ENCODE results near the gene ACTL6B.

Gene ACTL6B

GRCh38 chr7:100614308-100614861 lies 41.9 kb downstream of the ACTL6B start:
- H3K4me3 ChIP-seq (ENCODE audit: low read depth, low read length): no peak overlapping the region
- TF ChIP-seq CTCF (IDR thresholded peaks at IDR 0.05; ENCODE audit: low read depth, low read length): no peak
- in situ Hi-C loops (cut with HindIII; ENCODE audit: low sequenced_read_pairs): no loop called here
- no peak for DNase-seq (ENCODE audit: low read depth, low spot score)

GRCh38 chr7:100613412-100614175 lies 42.7 kb downstream of the ACTL6B start:
- TF ChIP-seq CTCF (IDR thresholded peaks at IDR 0.05; ENCODE audit: low read depth, low read length): no peak
- no peak for DNase-seq (ENCODE audit: low read depth, low spot score)
- in situ Hi-C loops (cut with HindIII; ENCODE audit: low sequenced_read_pairs): no loop called here
- H3K4me3 ChIP-seq (ENCODE audit: low read depth, low read length): peak overlapping the region; percentile 78

GRCh38 chr7:100612730-100613390 lies 43.4 kb downstream of the ACTL6B start:
- peak overlapping the region; percentile 78 for H3K4me3 ChIP-seq (ENCODE audit: low read depth, low read length)
- in situ Hi-C loops (cut with HindIII; ENCODE audit: low sequenced_read_pairs): no loop called here
- DNase-seq (ENCODE audit: low read depth, low spot score): peak; percentile 5
- peak; percentile 14 for TF ChIP-seq CTCF (IDR thresholded peaks at IDR 0.05; ENCODE audit: low read depth, low read length)

- no peak for TF ChIP-seq CTCF (IDR thresholded peaks at IDR 0.05; ENCODE audit: low read depth, low read length)
- in situ Hi-C loops (cut with HindIII; ENCODE audit: low sequenced_read_pairs): no loop called here
- DNase-seq (ENCODE audit: low read depth, low spot score): peak; percentile 100
- peak within 1 kb of the TSS; percentile 78 for H3K4me3 ChIP-seq (ENCODE audit: low read depth, low read length)
These were observed 44.1 kb downstream of the ACTL6B start, which contains the start of gene MOSPD3 for GRCh38 chr7:100611983-100612729. Gene MOSPD3 (plus strand): TSS chr7:100612540. CDS start chr7:100612792, 252 bp downstream.

- no peak for TF ChIP-seq CTCF (IDR thresholded peaks at IDR 0.05; ENCODE audit: low read depth, low read length)
- no peak overlapping the region for H3K4me3 ChIP-seq (ENCODE audit: low read depth, low read length)
- in situ Hi-C loops (cut with HindIII; ENCODE audit: low sequenced_read_pairs): no loop called here
- no peak for DNase-seq (ENCODE audit: low read depth, low spot score)
These were observed 46.3 kb downstream of the ACTL6B start for GRCh38 chr7:100609958-100610357.

GRCh38 chr7:100607111-100607510 lies 49.1 kb downstream of the ACTL6B start:
- no peak overlapping the region for H3K4me3 ChIP-seq (ENCODE audit: low read depth, low read length)
- no peak for TF ChIP-seq CTCF (IDR thresholded peaks at IDR 0.05; ENCODE audit: low read depth, low read length)
- DNase-seq (ENCODE audit: low read depth, low spot score): no peak
- in situ Hi-C loops (cut with HindIII; ENCODE audit: low sequenced_read_pairs): no loop called here

All from astrocyte of the spinal cord (primary cell).